CD14-positive monocyte (primary cell): ENCODE data around the gene SCAMP3. TPM values are rescaled to one million over a fixed set of nuclear protein-coding genes. Genes with fewer than 3 reads are reported as not detected.
"Not testable (repeated sequence)": the region's sequence is repeated elsewhere in the genome, so short reads cannot be mapped to it uniquely, and the experiment has no call there.

Experiments used
- DNase-seq, 3 donors: peaks; one replicate each; pipeline ENCODE4 v3.0.0-alpha.2; 2011 to 2022
- H2AFZ ChIP-seq: 2 replicates; pipeline ENCODE4 v1.6.0; 2012; ENCODE audit warnings: mild to moderate bottlenecking, low read depth, low read length, inconsistent platforms; ENCODE audit not compliant: insufficient read depth, poor library complexity, severe bottlenecking
- H3K27ac ChIP-seq, 2 donors: 1 replicate in 1 of 2; 2 replicates in 1 of 2; pipeline ENCODE4 v1.5.1; 2012 to 2013; ENCODE audit warnings: low read length in 2 of 2, control low read depth in 1 of 2, inconsistent platforms in 1 of 2, low read depth in 1 of 2, mild to moderate bottlenecking in 1 of 2
- H3K27me3 ChIP-seq, 2 donors: one replicate each; pipeline versions ENCODE4 v1.6.0 to v1.6.1; 2011 to 2013; ENCODE audit warnings: low read length in 2 of 2; ENCODE audit not compliant: control insufficient read depth in 2 of 2, insufficient read depth in 2 of 2
- H3K36me3 ChIP-seq, 2 donors: replicated peaks in 1 of 2; 1 replicate in 1 of 2; 2 replicates in 1 of 2; pipeline versions ENCODE4 v1.5.1 to v1.6.1; 2012 to 2013; ENCODE audit warnings: low read length in 2 of 2, control low read depth in 1 of 2, inconsistent platforms in 1 of 2, mild to moderate bottlenecking in 1 of 2; ENCODE audit not compliant: insufficient read depth in 2 of 2, control insufficient read depth in 1 of 2
- H3K4me1 ChIP-seq, 2 donors: 1 replicate in 1 of 2; 2 replicates in 1 of 2; pipeline versions ENCODE4 v1.5.1 to v1.6.1; 2012 to 2013; ENCODE audit warnings: low read length in 2 of 2, control low read depth in 1 of 2, inconsistent platforms in 1 of 2, mild to moderate bottlenecking in 1 of 2, moderate library complexity in 1 of 2; ENCODE audit not compliant: insufficient read depth in 2 of 2, control insufficient read depth in 1 of 2
- H3K4me2 ChIP-seq: replicated peaks from 2 replicates; pipeline ENCODE3; 2012; ENCODE audit warnings: low read length, moderate library complexity, mild to moderate bottlenecking; ENCODE audit not compliant: poor library complexity, severe bottlenecking; ENCODE audit errors: extremely low read depth
- H3K4me3 ChIP-seq, 3 experiments: fragments of 200-600 bp in 1 of 3; sonication (generic) in 1 of 3; replicated peaks in 1 of 3; 1 replicate in 2 of 3; 2 replicates in 1 of 3; pipeline ENCODE4 v1.5.1; 2011 to 2013; ENCODE audit warnings: low read length in 3 of 3, mild to moderate bottlenecking in 3 of 3, control low read depth in 2 of 3, low read depth in 2 of 3, inconsistent platforms in 1 of 3, moderate library complexity in 1 of 3
- H3K79me2 ChIP-seq: 2 replicates; pipeline ENCODE4 v1.6.0; 2012; ENCODE audit warnings: mild to moderate bottlenecking, control low read depth, inconsistent platforms, low read length, moderate library complexity; ENCODE audit not compliant: insufficient read depth
- H3K9ac ChIP-seq: 2 replicates; pipeline ENCODE4 v1.6.0; 2017; ENCODE audit warnings: low read length, mild to moderate bottlenecking; ENCODE audit not compliant: insufficient read depth, poor library complexity, severe bottlenecking
- H3K9me3 ChIP-seq, 2 donors: replicated peaks in 1 of 2; 1 replicate in 1 of 2; 2 replicates in 1 of 2; pipeline versions ENCODE4 v1.5.1 to v1.6.1; 2012 to 2013; ENCODE audit warnings: low read length in 2 of 2, control low read depth in 1 of 2; ENCODE audit not compliant: control insufficient read depth in 1 of 2, insufficient read depth in 1 of 2
- H4K20me1 ChIP-seq: 2 replicates; pipeline ENCODE4 v1.6.0; 2012; ENCODE audit warnings: mild to moderate bottlenecking, low read length, control low read depth, moderate library complexity; ENCODE audit not compliant: insufficient read depth
- H3K27ac Mint-ChIP-seq, 7 donors: one replicate each; pipeline ENCODE4 v1.8.0; 2020; ENCODE audit warnings: mild to moderate bottlenecking in 7 of 7, mixed read lengths in 7 of 7, moderate library complexity in 6 of 7, inconsistent platforms in 2 of 7
- H3K27me3 Mint-ChIP-seq, 3 donors: one replicate each; pipeline ENCODE4 v1.8.0; 2021 to 2022; ENCODE audit warnings: low read depth in 3 of 3, mild to moderate bottlenecking in 3 of 3, mixed read lengths in 3 of 3, moderate library complexity in 3 of 3, inconsistent platforms in 1 of 3
- H3K36me3 Mint-ChIP-seq, 2 donors: one replicate each; pipeline ENCODE4 v1.8.0; 2020; ENCODE audit warnings: mixed read lengths in 2 of 2, inconsistent platforms in 1 of 2, mild to moderate bottlenecking in 1 of 2
- H3K4me1 Mint-ChIP-seq: one replicate; pipeline ENCODE4 v1.8.0; 2020; ENCODE audit warnings: mild to moderate bottlenecking, mixed read lengths
- H3K4me3 Mint-ChIP-seq, 2 donors: one replicate each; pipeline ENCODE4 v1.8.0; 2020; ENCODE audit warnings: mild to moderate bottlenecking in 2 of 2, mixed read lengths in 2 of 2, moderate library complexity in 1 of 2
- H3K9me3 Mint-ChIP-seq, 7 donors: one replicate each; pipeline ENCODE4 v1.8.0; 2020 to 2022; ENCODE audit warnings: mixed read lengths in 7 of 7, mild to moderate bottlenecking in 6 of 7, moderate library complexity in 6 of 7, inconsistent platforms in 2 of 7
- CTCF ChIP-seq: fragments of 200-600 bp; IDR thresholded peaks from one replicate; pipeline ENCODE4 v1.8.0; 2022; ENCODE audit warnings: antibody characterized with exemption, mild to moderate bottlenecking
- WGBS: methylation state at CpG from one replicate; pipeline ENCODE4 v1.1.5; 2013; ENCODE audit warnings: missing lambda C conversion rate; ENCODE audit not compliant: insufficient coverage; 5-methylcytosine and 5-hydroxymethylcytosine counted together
- intact Hi-C, 2 donors: fragments of 100-400 bp; cut with micrococcal nuclease; formaldehyde crosslinking; loops; one replicate each; pipeline versions ENCODE4 v1.15.0 to v1.15.1; 2023
- polyA plus RNA-seq, 3 donors: library from polyadenylated mRNA; depleted of rRNA in 1 of 3; unstranded in 2 of 3; stranded (reverse) in 1 of 3; fragments of 300-500 nt in 2 of 3; fragments of >200 nt in 1 of 3; fragmentation: Illumina TruSeq in 2 of 3; gene quantifications; 1 replicate in 2 of 3; 2 replicates in 1 of 3; pipeline ENCODE4 v1.2.3, GENCODE V29; 2012 to 2021

The SCAMP3 gene
- polyA plus RNA-seq, 3 donors: 54.9 to 69.8 (median 64.9) TPM

GRCh38 chr1:155219592-155220031, 42.5 kb downstream of the SCAMP3 start:
- no peaks in the 10 kb centered on the region for H3K9me3 Mint-ChIP-seq
- peak overlapping the region; percentile 35 for H3K4me2 ChIP-seq
- peak; percentile 86 to 88 (median 88) for DNase-seq
- H4K20me1 ChIP-seq: no peaks in the 10 kb centered on the region
- H3K27ac ChIP-seq: peak overlapping the region; percentile 83 to 86
- H2AFZ ChIP-seq: peak overlapping the region; percentile 19
- peaks cover 3 to 11% of the 10 kb centered on the region in 2 donors for H3K36me3 Mint-ChIP-seq
- intact Hi-C loops: no loop called here
- no peaks in the 10 kb centered on the region for H3K36me3 ChIP-seq
- H3K4me3 ChIP-seq: peak overlapping the region in 1 of 3 experiments; percentile 47
- H3K9me3 ChIP-seq: no peaks in the 10 kb centered on the region
- TF ChIP-seq CTCF: no peak
- H3K79me2 ChIP-seq: no peaks in the 10 kb centered on the region
- H3K27me3 Mint-ChIP-seq: peaks cover 0 to 2% (median 0%) of the 10 kb centered on the region in 3 donors
- peaks cover 62 to 75% of the 10 kb centered on the region in 2 donors for H3K4me1 ChIP-seq
- peak overlapping the region; percentile 55 to 62 for H3K4me3 Mint-ChIP-seq
- H3K9ac ChIP-seq: no peak overlapping the region
- H3K4me1 Mint-ChIP-seq: peaks cover 65% of the 10 kb centered on the region
- no peaks in the 10 kb centered on the region for H3K27me3 ChIP-seq
- no CpG with 5 or more reads among the region's 1 CpG for WGBS
- H3K27ac Mint-ChIP-seq: peak overlapping the region; percentile 93 to 98 (median 97)

DNA sequence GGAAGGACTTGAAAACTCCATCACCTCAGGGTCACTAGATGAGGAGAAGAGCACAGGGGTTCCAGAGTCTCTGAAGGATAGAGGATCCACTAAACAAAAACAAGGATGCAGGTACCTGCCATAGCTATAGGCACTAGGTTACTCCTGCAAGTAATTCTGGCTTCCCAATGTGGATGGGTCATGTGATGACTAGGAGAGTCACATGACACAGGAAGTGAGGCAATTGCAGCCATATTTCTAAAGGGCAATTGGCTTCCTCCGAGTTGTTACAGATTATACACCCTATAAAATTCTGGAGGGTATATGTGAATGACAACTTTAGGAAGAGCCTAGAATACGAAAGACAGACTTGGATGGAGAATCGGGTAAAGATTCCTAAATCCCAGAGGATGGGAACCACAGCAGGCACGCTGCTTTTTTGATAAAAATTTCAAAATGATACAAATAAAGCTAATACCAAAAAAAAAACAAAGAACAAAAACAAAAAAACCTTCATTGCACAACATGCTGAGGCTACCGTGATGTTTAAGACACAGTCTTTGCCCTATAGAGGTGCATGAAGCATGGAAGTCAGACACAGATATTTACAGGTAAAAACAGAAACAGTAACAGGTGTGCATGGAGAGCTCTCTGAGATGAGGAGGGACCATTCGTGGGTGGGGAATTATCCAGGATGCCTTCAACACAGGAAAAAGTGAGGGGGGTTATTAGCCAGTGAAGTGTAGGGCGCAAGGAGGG, 43.1 kb downstream of the SCAMP3 start:
- Mint-ChIP-seq H3K27ac (peak overlapping the region; percentile 93 to 98 (median 97)), H3K9me3 (no peaks in the 10 kb centered on the region), H3K4me3 (peak overlapping the region; percentile 55 to 62), H3K36me3 (peaks cover 3 to 11% of the 10 kb centered on the region in 2 donors), H3K27me3 (peaks cover 0 to 2% (median 0%) of the 10 kb centered on the region in 3 donors), H3K4me1 (peaks cover 59% of the 10 kb centered on the region)
- no peaks in the 10 kb centered on the region for H3K9me3 ChIP-seq
- no peaks in the 10 kb centered on the region for H3K27me3 ChIP-seq
- peak overlapping the region; percentile 83 to 86 for H3K27ac ChIP-seq
- peak overlapping the region; percentile 35 for H3K4me2 ChIP-seq
- H3K79me2 ChIP-seq: no peaks in the 10 kb centered on the region
- peak in 2 of 3 donors; percentile 65 to 74 for DNase-seq
- peaks cover 57 to 73% of the 10 kb centered on the region in 2 donors for H3K4me1 ChIP-seq
- intact Hi-C loops: no loop called here
- H3K36me3 ChIP-seq: no peaks in the 10 kb centered on the region
- no peak for TF ChIP-seq CTCF
- H3K4me3 ChIP-seq: peak overlapping the region in 1 of 3 experiments; percentile 47
- no peaks in the 10 kb centered on the region for H4K20me1 ChIP-seq
- peak overlapping the region; percentile 19 for H2AFZ ChIP-seq
- no peak overlapping the region for H3K9ac ChIP-seq
- WGBS: 37% methylated on average over 2 of the region's 7 CpGs

- H4K20me1 ChIP-seq, H3K9ac ChIP-seq, H3K27me3 ChIP-seq, H3K4me3 ChIP-seq, intact Hi-C loops, H3K27ac ChIP-seq, H3K27me3 Mint-ChIP-seq, H2AFZ ChIP-seq, H3K36me3 ChIP-seq, DNase-seq, H3K9me3 Mint-ChIP-seq, H3K4me2 ChIP-seq, H3K9me3 ChIP-seq, H3K4me3 Mint-ChIP-seq: not testable (repeated sequence)
- Mint-ChIP-seq H3K27ac (peak overlapping the region in 6 of 7 donors; percentile 64 to 88 (median 72)), H3K4me1 (peaks cover 51% of the 10 kb centered on the region), H3K36me3 (peaks cover 17 to 34% of the 10 kb centered on the region in 2 donors)
- Histone ChIP-seq H3K4me1 (peaks cover 39 to 55% of the 10 kb centered on the region in 2 donors), H3K79me2 (peaks cover 17% of the 10 kb centered on the region)
- WGBS: 75% methylated on average over 1 of the region's 10 CpGs
Measured at GRCh38 chr1:155214702-155215101, 47.5 kb downstream of the SCAMP3 start.
